ENCODE data around the gene TGFB2. TPM values are rescaled to one million over a fixed set of nuclear protein-coding genes. Genes with fewer than 3 reads are reported as not detected.

TGFB2 gene
- total RNA-seq, 3 donors from 2014 or later (not counting 1 experiment from before 2014, with no cell fraction given) = 0.07 TPM; not detected in 2

- no peaks in the 10 kb centered on the region for H3K27me3 Mint-ChIP-seq (ENCODE audit: low read depth in 2 of 2)
- Histone ChIP-seq H3K4me3 (ENCODE audit: low read length) (no peak overlapping the region), H3K27me3 (ENCODE audit: control insufficient read depth, insufficient read depth, low read length) (no peaks in the 10 kb centered on the region), H3K4me1 (ENCODE audit: control insufficient read depth, insufficient read depth, low read length) (no peaks in the 10 kb centered on the region), H3K36me3 (ENCODE audit: control insufficient read depth, insufficient read depth, low read length) (no peaks in the 10 kb centered on the region), H3K9me3 (ENCODE audit: control insufficient read depth, insufficient read depth, low read length) (no peaks in the 10 kb centered on the region), H3K27ac (ENCODE audit: low read length) (no peak overlapping the region)
- no peak overlapping the region for H3K4me3 Mint-ChIP-seq
- ATAC-seq (no peak), DNase-seq (no peak)
- H3K4me1 Mint-ChIP-seq = no peaks in the 10 kb centered on the region
- 100% methylated on average over 1 of the region's 1 CpG for WGBS (ENCODE audit: insufficient coverage)
- H3K9me3 Mint-ChIP-seq = peaks cover 3 to 5% of the 10 kb centered on the region in 2 donors
- no peaks in the 10 kb centered on the region for H3K36me3 Mint-ChIP-seq
- TF ChIP-seq, protein P1, sequence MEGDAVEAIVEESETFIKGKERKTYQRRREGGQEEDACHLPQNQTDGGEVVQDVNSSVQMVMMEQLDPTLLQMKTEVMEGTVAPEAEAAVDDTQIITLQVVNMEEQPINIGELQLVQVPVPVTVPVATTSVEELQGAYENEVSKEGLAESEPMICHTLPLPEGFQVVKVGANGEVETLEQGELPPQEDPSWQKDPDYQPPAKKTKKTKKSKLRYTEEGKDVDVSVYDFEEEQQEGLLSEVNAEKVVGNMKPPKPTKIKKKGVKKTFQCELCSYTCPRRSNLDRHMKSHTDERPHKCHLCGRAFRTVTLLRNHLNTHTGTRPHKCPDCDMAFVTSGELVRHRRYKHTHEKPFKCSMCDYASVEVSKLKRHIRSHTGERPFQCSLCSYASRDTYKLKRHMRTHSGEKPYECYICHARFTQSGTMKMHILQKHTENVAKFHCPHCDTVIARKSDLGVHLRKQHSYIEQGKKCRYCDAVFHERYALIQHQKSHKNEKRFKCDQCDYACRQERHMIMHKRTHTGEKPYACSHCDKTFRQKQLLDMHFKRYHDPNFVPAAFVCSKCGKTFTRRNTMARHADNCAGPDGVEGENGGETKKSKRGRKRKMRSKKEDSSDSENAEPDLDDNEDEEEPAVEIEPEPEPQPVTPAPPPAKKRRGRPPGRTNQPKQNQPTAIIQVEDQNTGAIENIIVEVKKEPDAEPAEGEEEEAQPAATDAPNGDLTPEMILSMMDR (IDR thresholded peaks at IDR 0.05) = no peak
- intact Hi-C loops (cut with micrococcal nuclease) = no loop called here
- H3K27ac Mint-ChIP-seq = no peak overlapping the region
These were observed 85.2 kb downstream of the TGFB2 start for GRCh38 chr1:218430346-218430745.

- H3K36me3 Mint-ChIP-seq = no peaks in the 10 kb centered on the region
- H3K9me3 Mint-ChIP-seq = peaks cover 3 to 5% of the 10 kb centered on the region in 2 donors
- WGBS (ENCODE audit: insufficient coverage) = 84% methylated on average over 2 of the region's 2 CpGs
- no peak for DNase-seq
- Histone ChIP-seq H3K27ac (ENCODE audit: low read length) (no peak overlapping the region), H3K36me3 (ENCODE audit: control insufficient read depth, insufficient read depth, low read length) (no peaks in the 10 kb centered on the region), H3K9me3 (ENCODE audit: control insufficient read depth, insufficient read depth, low read length) (no peaks in the 10 kb centered on the region), H3K4me3 (ENCODE audit: low read length) (no peak overlapping the region), H3K27me3 (ENCODE audit: control insufficient read depth, insufficient read depth, low read length) (no peaks in the 10 kb centered on the region), H3K4me1 (ENCODE audit: control insufficient read depth, insufficient read depth, low read length) (no peaks in the 10 kb centered on the region)
- TF ChIP-seq, protein P1 (IDR thresholded peaks at IDR 0.05) = no peak
- ATAC-seq = no peak
- no peaks in the 10 kb centered on the region for H3K4me1 Mint-ChIP-seq
- H3K4me3 Mint-ChIP-seq = no peak overlapping the region
- H3K27ac Mint-ChIP-seq = no peak overlapping the region
- intact Hi-C loops (cut with micrococcal nuclease) = no loop called here
- no peaks in the 10 kb centered on the region for H3K27me3 Mint-ChIP-seq (ENCODE audit: low read depth in 2 of 2)
These were observed 85.7 kb downstream of the TGFB2 start for GRCh38 chr1:218430822-218431221.

- H3K4me1 Mint-ChIP-seq = no peaks in the 10 kb centered on the region
These were observed 86.3 kb downstream of the TGFB2 start for GRCh38 chr1:218431476-218431875.

GRCh38 chr1:218433744-218434143 is 88.6 kb downstream of the TGFB2 start:
- Histone ChIP-seq H3K4me3 (ENCODE audit: low read length) (no peak overlapping the region), H3K4me1 (ENCODE audit: control insufficient read depth, insufficient read depth, low read length) (no peaks in the 10 kb centered on the region), H3K27ac (ENCODE audit: low read length) (no peak overlapping the region), H3K36me3 (ENCODE audit: control insufficient read depth, insufficient read depth, low read length) (no peaks in the 10 kb centered on the region), H3K9me3 (ENCODE audit: control insufficient read depth, insufficient read depth, low read length) (no peaks in the 10 kb centered on the region), H3K27me3 (ENCODE audit: control insufficient read depth, insufficient read depth, low read length) (no peaks in the 10 kb centered on the region)
- intact Hi-C loops (cut with micrococcal nuclease) = no loop called here
- peaks cover 3 to 5% of the 10 kb centered on the region in 2 donors for H3K9me3 Mint-ChIP-seq
- H3K4me1 Mint-ChIP-seq = no peaks in the 10 kb centered on the region
- ATAC-seq = no peak
- H3K4me3 Mint-ChIP-seq = no peak overlapping the region
- DNase-seq = no peak
- H3K36me3 Mint-ChIP-seq = no peaks in the 10 kb centered on the region
- H3K27me3 Mint-ChIP-seq (ENCODE audit: low read depth in 2 of 2) = no peaks in the 10 kb centered on the region
- no peak overlapping the region for H3K27ac Mint-ChIP-seq
- TF ChIP-seq, protein P1 (IDR thresholded peaks at IDR 0.05) = no peak
- 93% methylated on average over 2 of the region's 2 CpGs for WGBS (ENCODE audit: insufficient coverage)

More at GRCh38 chr1:218431476-218431875, 86.3 kb downstream of the TGFB2 start:
- Histone ChIP-seq H3K4me1 (ENCODE audit: control insufficient read depth, insufficient read depth, low read length) (no peaks in the 10 kb centered on the region), H3K27me3 (ENCODE audit: control insufficient read depth, insufficient read depth, low read length) (no peaks in the 10 kb centered on the region), H3K27ac (ENCODE audit: low read length) (no peak overlapping the region), H3K36me3 (ENCODE audit: control insufficient read depth, insufficient read depth, low read length) (no peaks in the 10 kb centered on the region), H3K4me3 (ENCODE audit: low read length) (no peak overlapping the region), H3K9me3 (ENCODE audit: control insufficient read depth, insufficient read depth, low read length) (no peaks in the 10 kb centered on the region)
- no peaks in the 10 kb centered on the region for H3K27me3 Mint-ChIP-seq (ENCODE audit: low read depth in 2 of 2)
- intact Hi-C loops (cut with micrococcal nuclease) = no loop called here
- no peak for ATAC-seq
- TF ChIP-seq, protein P1 (IDR thresholded peaks at IDR 0.05) = no peak
- H3K9me3 Mint-ChIP-seq = peaks cover 3 to 5% of the 10 kb centered on the region in 2 donors
- no peak overlapping the region for H3K4me3 Mint-ChIP-seq
- H3K27ac Mint-ChIP-seq = no peak overlapping the region
- WGBS (ENCODE audit: insufficient coverage) = 71% methylated on average over 1 of the region's 1 CpG
- no peaks in the 10 kb centered on the region for H3K36me3 Mint-ChIP-seq
- DNase-seq = no peak
